Activated naive CD4-positive, alpha-beta T cell treated with anti-CD3 and anti-CD28 coated beads for 36 hours (primary cell): ENCODE measurements around the gene ZC3H4. TPM values are rescaled to one million over a fixed set of nuclear protein-coding genes. Genes with fewer than 3 reads are reported as not detected.

Experiments
- CTCF ChIA-PET: fragments of 350-600 bp; sonication (Branson Sonifier 250); formaldehyde crosslinking; loops from one replicate; lab custom pipeline; 2021; ENCODE audit warnings: antibody characterized with exemption; lab: Charles Lee
- DNase-seq: peaks from one replicate; pipeline ENCODE4 v3.0.0-alpha.2; 2020
- H3K27ac Mint-ChIP-seq: one replicate; pipeline ENCODE4 v1.8.0; 2021; ENCODE audit warnings: mild to moderate bottlenecking, mixed read lengths
- H3K27me3 Mint-ChIP-seq: one replicate; pipeline ENCODE4 v1.8.0; 2021; ENCODE audit warnings: low read depth, mixed read lengths
- H3K36me3 Mint-ChIP-seq: one replicate; pipeline ENCODE4 v1.8.0; 2021; ENCODE audit warnings: low read depth, mixed read lengths
- H3K4me1 Mint-ChIP-seq: one replicate; pipeline ENCODE4 v1.8.0; 2021; ENCODE audit warnings: low read depth, mixed read lengths
- H3K4me3 Mint-ChIP-seq: one replicate; pipeline ENCODE4 v1.8.0; 2021; ENCODE audit warnings: mild to moderate bottlenecking, moderate library complexity, mixed read lengths
- H3K9me3 Mint-ChIP-seq: one replicate; pipeline ENCODE4 v1.8.0; 2021; ENCODE audit warnings: mixed read lengths
- intact Hi-C: fragments of 100-400 bp; cut with micrococcal nuclease; formaldehyde crosslinking; loops from one replicate; pipeline ENCODE4 v1.15.1; 2023
- total RNA-seq, 2 experiments: library from RNA; stranded (reverse); gene quantifications; one replicate each; pipeline ENCODE4 v1.2.3, GENCODE V29; 2021

ZC3H4 gene
- 10 to 100 TPM; 46.0 to 48.8 TPM for total RNA-seq

GRCh38 chr19:47112997-47113849 lies at the start of gene ZC3H4:
Gene ZC3H4 (minus strand): TSS chr19:47113776. CDS start chr19:47112584, 1,192 bp downstream.
- peaks cover 26% of the 10 kb centered on the region for H3K4me1 Mint-ChIP-seq
- intact Hi-C loops: loop anchor here (1.0 to 5.0 kb wide), 12 partner anchors 18 to 324 kb away; partner anchors contain the start of genes AP2S1, ARHGAP35, CCDC9 and SAE1
- DNase-seq: peak; percentile 100
- CTCF ChIA-PET: interaction anchor here (0.6 to 4.2 kb wide), 11 partner anchors 10 to 131 kb away, joined by 3 to 24 read pairs (median 6); partner anchors contain the start of gene SAE1
- no peaks in the 10 kb centered on the region for H3K27me3 Mint-ChIP-seq
- peak within 1 kb of the TSS; percentile 99 for H3K4me3 Mint-ChIP-seq
- H3K9me3 Mint-ChIP-seq: no peaks in the 10 kb centered on the region
- H3K36me3 Mint-ChIP-seq: peaks cover 30% of the 10 kb centered on the region
- peak within 1 kb of the TSS; percentile 100 for H3K27ac Mint-ChIP-seq

GRCh38 chr19:47161876-47162489 lies 48.4 kb upstream of the ZC3H4 start:
- H3K4me3 Mint-ChIP-seq: no peak overlapping the region
- peaks cover 47% of the 10 kb centered on the region for H3K36me3 Mint-ChIP-seq
- no peaks in the 10 kb centered on the region for H3K27me3 Mint-ChIP-seq
- intact Hi-C loops: no loop called here
- no peaks in the 10 kb centered on the region for H3K9me3 Mint-ChIP-seq
- CTCF ChIA-PET: interaction anchor here (1.9 to 2.0 kb wide), 2 partner anchors 17 to 49 kb away, joined by 5 to 7 read pairs; no protein-coding TSS in a partner anchor
- no peak for DNase-seq
- peaks cover 57% of the 10 kb centered on the region for H3K4me1 Mint-ChIP-seq
- no peak overlapping the region for H3K27ac Mint-ChIP-seq

- H3K9me3 Mint-ChIP-seq: peaks cover 2% of the 10 kb centered on the region
- peaks cover 70% of the 10 kb centered on the region for H3K4me1 Mint-ChIP-seq
- peak; percentile 67 for DNase-seq
- H3K4me3 Mint-ChIP-seq: peak overlapping the region; percentile 57
- H3K36me3 Mint-ChIP-seq: peaks cover 59% of the 10 kb centered on the region
- intact Hi-C loops: loop anchor here (1.0 to 2.0 kb wide), 8 partner anchors 10 to 85 kb away; partner anchors contain the start of gene ZC3H4
- CTCF ChIA-PET: interaction anchor here (0.7 to 6.0 kb wide), 14 partner anchors 8 to 269 kb away, joined by 3 to 66 read pairs (median 4); no protein-coding TSS in a partner anchor
- H3K27me3 Mint-ChIP-seq: no peaks in the 10 kb centered on the region
- H3K27ac Mint-ChIP-seq: peak overlapping the region; percentile 98
Observed at GRCh38 chr19:47158879-47159503, 45.4 kb upstream of the ZC3H4 start.

GRCh38 chr19:47158367-47158791 lies 44.8 kb upstream of the ZC3H4 start:
- H3K27ac Mint-ChIP-seq: peak overlapping the region; percentile 98
- peaks cover 61% of the 10 kb centered on the region for H3K36me3 Mint-ChIP-seq
- H3K4me3 Mint-ChIP-seq: peak overlapping the region; percentile 57
- H3K4me1 Mint-ChIP-seq: peaks cover 70% of the 10 kb centered on the region
- H3K9me3 Mint-ChIP-seq: peaks cover 2% of the 10 kb centered on the region
- DNase-seq: no peak
- CTCF ChIA-PET: interaction anchor here (0.9 to 6.0 kb wide), 11 partner anchors 9 to 270 kb away, joined by 3 to 66 read pairs (median 5); no protein-coding TSS in a partner anchor
- intact Hi-C loops: loop anchor here (2.0 kb wide), 2 partner anchors 46 to 68 kb away; partner anchors contain the start of gene ZC3H4
- no peaks in the 10 kb centered on the region for H3K27me3 Mint-ChIP-seq

GRCh38 chr19:47157431-47158321 lies 44.1 kb upstream of the ZC3H4 start:
- intact Hi-C loops: loop anchor here (2.0 kb wide), 2 partner anchors 45 to 69 kb away; partner anchors contain the start of gene ZC3H4
- Mint-ChIP-seq H3K4me1 (peaks cover 76% of the 10 kb centered on the region), H3K27me3 (no peaks in the 10 kb centered on the region), H3K9me3 (peaks cover 2% of the 10 kb centered on the region), H3K36me3 (peaks cover 67% of the 10 kb centered on the region), H3K4me3 (peak overlapping the region; percentile 57), H3K27ac (peak overlapping the region; percentile 98)
- CTCF ChIA-PET: interaction anchor here (0.6 to 6.0 kb wide), 17 partner anchors 8 to 145 kb away, joined by 3 to 66 read pairs (median 4); no protein-coding TSS in a partner anchor
- peak; percentile 69 for DNase-seq

- Mint-ChIP-seq H3K27me3 (no peaks in the 10 kb centered on the region), H3K4me1 (peaks cover 72% of the 10 kb centered on the region), H3K9me3 (peaks cover 2% of the 10 kb centered on the region), H3K36me3 (peaks cover 71% of the 10 kb centered on the region), H3K27ac (peak overlapping the region; percentile 98), H3K4me3 (peak overlapping the region; percentile 10)
- CTCF ChIA-PET: interaction anchor here (0.6 to 6.0 kb wide), 13 partner anchors 10 to 144 kb away, joined by 3 to 66 read pairs (median 3); no protein-coding TSS in a partner anchor
- peak; percentile 34 for DNase-seq
- intact Hi-C loops: no loop called here
Observed at GRCh38 chr19:47156861-47157430, 43.4 kb upstream of the ZC3H4 start.

- Mint-ChIP-seq H3K9me3 (peaks cover 2% of the 10 kb centered on the region), H3K4me3 (no peak overlapping the region), H3K36me3 (peaks cover 76% of the 10 kb centered on the region)
Observed at GRCh38 chr19:47155148-47155547, 41.6 kb upstream of the ZC3H4 start.

GRCh38 chr19:47153266-47153665 lies 39.7 kb upstream of the ZC3H4 start:
- intact Hi-C loops: no loop called here
- no peak for DNase-seq
- Mint-ChIP-seq H3K9me3 (peaks cover 2% of the 10 kb centered on the region), H3K27ac (no peak overlapping the region), H3K36me3 (peaks cover 79% of the 10 kb centered on the region), H3K4me1 (peaks cover 64% of the 10 kb centered on the region), H3K27me3 (no peaks in the 10 kb centered on the region), H3K4me3 (no peak overlapping the region)
- CTCF ChIA-PET: interaction anchor here (1.3 to 2.3 kb wide), 2 partner anchors 91 to 94 kb away, joined by 4 to 6 read pairs; no protein-coding TSS in a partner anchor

More at GRCh38 chr19:47155148-47155547, 41.6 kb upstream of the ZC3H4 start:
- no peak for DNase-seq
- H3K4me1 Mint-ChIP-seq: peaks cover 70% of the 10 kb centered on the region
- H3K27me3 Mint-ChIP-seq: no peaks in the 10 kb centered on the region
- CTCF ChIA-PET: interaction anchor here (2.3 kb wide), 1 partner anchor 89 kb away, joined by 6 read pairs; no protein-coding TSS in a partner anchor
- intact Hi-C loops: no loop called here
- H3K27ac Mint-ChIP-seq: peak overlapping the region; percentile 27

- Mint-ChIP-seq H3K27me3 (no peaks in the 10 kb centered on the region), H3K36me3 (peaks cover 80% of the 10 kb centered on the region), H3K4me1 (peaks cover 62% of the 10 kb centered on the region), H3K9me3 (peaks cover 2% of the 10 kb centered on the region), H3K4me3 (no peak overlapping the region), H3K27ac (peak overlapping the region; percentile 30)
- CTCF ChIA-PET: interaction anchor here (0.6 to 1.1 kb wide), 2 partner anchors 92 to 94 kb away, joined by 3 to 4 read pairs; no protein-coding TSS in a partner anchor
- DNase-seq: no peak
- intact Hi-C loops: no loop called here
Observed at GRCh38 chr19:47152632-47153031, 39.1 kb upstream of the ZC3H4 start.

- intact Hi-C loops: no loop called here
- Mint-ChIP-seq H3K36me3 (peaks cover 77% of the 10 kb centered on the region), H3K27ac (no peak overlapping the region), H3K9me3 (peaks cover 2% of the 10 kb centered on the region), H3K4me3 (no peak overlapping the region), H3K4me1 (peaks cover 60% of the 10 kb centered on the region), H3K27me3 (no peaks in the 10 kb centered on the region)
- CTCF ChIA-PET: interaction anchor here (0.6 to 1.1 kb wide), 2 partner anchors 92 to 94 kb away, joined by 3 to 4 read pairs; no protein-coding TSS in a partner anchor
- DNase-seq: no peak
Observed at GRCh38 chr19:47152205-47152604, 38.6 kb upstream of the ZC3H4 start.
